Measurements from ENCODE around the gene SMIM28. TPM values are rescaled to one million over a fixed set of nuclear protein-coding genes. Genes with fewer than 3 reads are reported as not detected.
A peak's percentile ranks its signal among the peaks of the same experiment; 100 is the strongest.

The SMIM28 gene
- total and polyA plus RNA-seq, 5 donors from 2014 or later = not detected

- H3K4me1 ChIP-seq (ENCODE audit: control insufficient read depth, insufficient read depth, low read length, poor library complexity, severe bottlenecking) = no peaks in the 10 kb centered on the region
- Mint-ChIP-seq H3K36me3 (no peaks in the 10 kb centered on the region), H3K27me3 (peaks cover 48% of the 10 kb centered on the region), H3K27ac (no peak overlapping the region), H3K9me3 (peaks cover 0 to 3% (median 0%) of the 10 kb centered on the region in 7 donors), H3K4me3 (no peak overlapping the region), H3K4me1 (no peaks in the 10 kb centered on the region)
- DNase-seq (no peak), ATAC-seq (ENCODE audit: low read depth in 2 of 2) (no peak)
- no peaks in the 10 kb centered on the region for H3K9me3 ChIP-seq (ENCODE audit: control insufficient read depth in 2 of 2, low read length in 2 of 2)
- no peak overlapping the region for H3K4me3 ChIP-seq (ENCODE audit: low read depth, low read length)
- no peaks in the 10 kb centered on the region for H3K27me3 ChIP-seq (ENCODE audit: control insufficient read depth, insufficient read depth, low read length)
- H3K27ac ChIP-seq (ENCODE audit: insufficient read depth, low read length, poor library complexity, severe bottlenecking) = no peak overlapping the region
- no peaks in the 10 kb centered on the region for H3K36me3 ChIP-seq (ENCODE audit: control insufficient read depth, insufficient read depth, low read length)
Measured at GRCh38 chr6:138389551-138389950, 11.8 kb downstream of the SMIM28 start.

GRCh38 chr6:138393871-138394783, 16.4 kb downstream of the SMIM28 start:
- ATAC-seq (ENCODE audit: low read depth in 2 of 2) = no peak
- no peaks in the 10 kb centered on the region for H3K36me3 Mint-ChIP-seq
- no peak for DNase-seq
- no peak overlapping the region for H3K4me3 ChIP-seq (ENCODE audit: low read depth, low read length)
- no peak overlapping the region for H3K27ac ChIP-seq (ENCODE audit: insufficient read depth, low read length, poor library complexity, severe bottlenecking)
- no peaks in the 10 kb centered on the region for H3K4me1 ChIP-seq (ENCODE audit: control insufficient read depth, insufficient read depth, low read length, poor library complexity, severe bottlenecking)
- H3K36me3 ChIP-seq (ENCODE audit: control insufficient read depth, insufficient read depth, low read length) = no peaks in the 10 kb centered on the region
- no peak overlapping the region for H3K27ac Mint-ChIP-seq
- no peaks in the 10 kb centered on the region for H3K4me1 Mint-ChIP-seq
- H3K27me3 ChIP-seq (ENCODE audit: control insufficient read depth, insufficient read depth, low read length) = no peaks in the 10 kb centered on the region
- H3K9me3 ChIP-seq (ENCODE audit: control insufficient read depth in 2 of 2, low read length in 2 of 2) = no peaks in the 10 kb centered on the region
- no peak overlapping the region for H3K4me3 Mint-ChIP-seq
- H3K27me3 Mint-ChIP-seq = peaks cover 38% of the 10 kb centered on the region
- peaks cover 0 to 3% (median 0%) of the 10 kb centered on the region in 7 donors for H3K9me3 Mint-ChIP-seq

GRCh38 chr6:138396709-138397108, 19.0 kb downstream of the SMIM28 start:
- no peak overlapping the region for H3K27ac ChIP-seq (ENCODE audit: insufficient read depth, low read length, poor library complexity, severe bottlenecking)
- no peak for DNase-seq
- no peaks in the 10 kb centered on the region for H3K36me3 ChIP-seq (ENCODE audit: control insufficient read depth, insufficient read depth, low read length)
- Mint-ChIP-seq H3K9me3 (peaks cover 0 to 3% (median 0%) of the 10 kb centered on the region in 7 donors), H3K27ac (no peak overlapping the region), H3K27me3 (peaks cover 27% of the 10 kb centered on the region), H3K4me3 (no peak overlapping the region), H3K36me3 (no peaks in the 10 kb centered on the region), H3K4me1 (peaks cover 0 to under 1% (median 0%) of the 10 kb centered on the region in 4 donors)
- H3K27me3 ChIP-seq (ENCODE audit: control insufficient read depth, insufficient read depth, low read length) = no peaks in the 10 kb centered on the region
- ATAC-seq (ENCODE audit: low read depth in 2 of 2) = no peak
- H3K4me3 ChIP-seq (ENCODE audit: low read depth, low read length) = no peak overlapping the region
- H3K4me1 ChIP-seq (ENCODE audit: control insufficient read depth, insufficient read depth, low read length, poor library complexity, severe bottlenecking) = no peaks in the 10 kb centered on the region
- H3K9me3 ChIP-seq (ENCODE audit: control insufficient read depth in 2 of 2, low read length in 2 of 2) = no peaks in the 10 kb centered on the region

- no peaks in the 10 kb centered on the region for H3K36me3 Mint-ChIP-seq
- H3K27me3 Mint-ChIP-seq = peaks cover 27% of the 10 kb centered on the region
- Histone ChIP-seq H3K27me3 (ENCODE audit: control insufficient read depth, insufficient read depth, low read length) (no peaks in the 10 kb centered on the region), H3K27ac (ENCODE audit: insufficient read depth, low read length, poor library complexity, severe bottlenecking) (no peak overlapping the region), H3K36me3 (ENCODE audit: control insufficient read depth, insufficient read depth, low read length) (no peaks in the 10 kb centered on the region), H3K4me3 (ENCODE audit: low read depth, low read length) (no peak overlapping the region), H3K9me3 (ENCODE audit: control insufficient read depth in 2 of 2, low read length in 2 of 2) (no peaks in the 10 kb centered on the region), H3K4me1 (ENCODE audit: control insufficient read depth, insufficient read depth, low read length, poor library complexity, severe bottlenecking) (no peaks in the 10 kb centered on the region)
- H3K27ac Mint-ChIP-seq = no peak overlapping the region
- ATAC-seq (ENCODE audit: low read depth in 2 of 2) = no peak
- no peak overlapping the region for H3K4me3 Mint-ChIP-seq
- no peak for DNase-seq
- H3K4me1 Mint-ChIP-seq = peaks cover 0 to 6% (median 0%) of the 10 kb centered on the region in 4 donors
- H3K9me3 Mint-ChIP-seq = peaks cover 0 to 3% (median 0%) of the 10 kb centered on the region in 7 donors
Measured at GRCh38 chr6:138397128-138398122, 19.7 kb downstream of the SMIM28 start.

GRCh38 chr6:138400326-138400725, 22.6 kb downstream of the SMIM28 start:
- Mint-ChIP-seq H3K9me3 (no peaks in the 10 kb centered on the region), H3K4me3 (peak overlapping the region in 1 of 4 donors; percentile 64), H3K27me3 (peaks cover 9% of the 10 kb centered on the region), H3K36me3 (peaks cover 4% of the 10 kb centered on the region), H3K27ac (no peak overlapping the region), H3K4me1 (peaks cover 3 to 18% (median 4%) of the 10 kb centered on the region in 4 donors)
- ATAC-seq (ENCODE audit: low read depth in 2 of 2) (no peak), DNase-seq (no peak)
- H3K4me3 ChIP-seq (ENCODE audit: low read depth, low read length) = no peak overlapping the region
- no peaks in the 10 kb centered on the region for H3K9me3 ChIP-seq (ENCODE audit: control insufficient read depth in 2 of 2, low read length in 2 of 2)
- H3K27me3 ChIP-seq (ENCODE audit: control insufficient read depth, insufficient read depth, low read length) = no peaks in the 10 kb centered on the region
- H3K27ac ChIP-seq (ENCODE audit: insufficient read depth, low read length, poor library complexity, severe bottlenecking) = no peak overlapping the region
- peaks cover 17% of the 10 kb centered on the region for H3K4me1 ChIP-seq (ENCODE audit: control insufficient read depth, insufficient read depth, low read length, poor library complexity, severe bottlenecking)
- H3K36me3 ChIP-seq (ENCODE audit: control insufficient read depth, insufficient read depth, low read length) = no peaks in the 10 kb centered on the region

GRCh38 chr6:138401960-138402837, 24.5 kb downstream of the SMIM28 start:
- Mint-ChIP-seq H3K27ac (peak overlapping the region in 1 of 3 donors; percentile 65), H3K4me1 (peaks cover 14 to 34% (median 20%) of the 10 kb centered on the region in 4 donors), H3K27me3 (peaks cover 6% of the 10 kb centered on the region), H3K9me3 (no peaks in the 10 kb centered on the region), H3K4me3 (peak overlapping the region; percentile 54 to 88 (median 71)), H3K36me3 (peaks cover 18% of the 10 kb centered on the region)
- Histone ChIP-seq H3K4me1 (ENCODE audit: control insufficient read depth, insufficient read depth, low read length, poor library complexity, severe bottlenecking) (peaks cover 29% of the 10 kb centered on the region), H3K27me3 (ENCODE audit: control insufficient read depth, insufficient read depth, low read length) (no peaks in the 10 kb centered on the region), H3K4me3 (ENCODE audit: low read depth, low read length) (no peak overlapping the region), H3K36me3 (ENCODE audit: control insufficient read depth, insufficient read depth, low read length) (peaks cover 17% of the 10 kb centered on the region), H3K9me3 (ENCODE audit: control insufficient read depth in 2 of 2, low read length in 2 of 2) (no peaks in the 10 kb centered on the region), H3K27ac (ENCODE audit: insufficient read depth, low read length, poor library complexity, severe bottlenecking) (no peak overlapping the region)
- no peak for DNase-seq
- ATAC-seq (ENCODE audit: low read depth in 2 of 2) = no peak

GRCh38 chr6:138402838-138403187, 25.1 kb downstream of the SMIM28 start:
- peaks cover 6% of the 10 kb centered on the region for H3K27me3 Mint-ChIP-seq
- peaks cover 31% of the 10 kb centered on the region for H3K4me1 ChIP-seq (ENCODE audit: control insufficient read depth, insufficient read depth, low read length, poor library complexity, severe bottlenecking)
- H3K27ac ChIP-seq (ENCODE audit: insufficient read depth, low read length, poor library complexity, severe bottlenecking) = no peak overlapping the region
- peak overlapping the region in 2 of 3 donors; percentile 84 to 90 for H3K27ac Mint-ChIP-seq
- H3K36me3 Mint-ChIP-seq = peaks cover 19% of the 10 kb centered on the region
- H3K4me3 Mint-ChIP-seq = peak overlapping the region; percentile 85 to 86 (median 85)
- no peaks in the 10 kb centered on the region for H3K9me3 ChIP-seq (ENCODE audit: control insufficient read depth in 2 of 2, low read length in 2 of 2)
- H3K27me3 ChIP-seq (ENCODE audit: control insufficient read depth, insufficient read depth, low read length) = no peaks in the 10 kb centered on the region
- peak overlapping the region; percentile 87 for H3K4me3 ChIP-seq (ENCODE audit: low read depth, low read length)
- H3K4me1 Mint-ChIP-seq = peaks cover 14 to 39% (median 24%) of the 10 kb centered on the region in 4 donors
- peaks cover 24% of the 10 kb centered on the region for H3K36me3 ChIP-seq (ENCODE audit: control insufficient read depth, insufficient read depth, low read length)
- H3K9me3 Mint-ChIP-seq = no peaks in the 10 kb centered on the region
- DNase-seq (no peak), ATAC-seq (ENCODE audit: low read depth in 2 of 2) (no peak)
